ENCODE results near the gene TTC8.

Gene TTC8

DNA sequence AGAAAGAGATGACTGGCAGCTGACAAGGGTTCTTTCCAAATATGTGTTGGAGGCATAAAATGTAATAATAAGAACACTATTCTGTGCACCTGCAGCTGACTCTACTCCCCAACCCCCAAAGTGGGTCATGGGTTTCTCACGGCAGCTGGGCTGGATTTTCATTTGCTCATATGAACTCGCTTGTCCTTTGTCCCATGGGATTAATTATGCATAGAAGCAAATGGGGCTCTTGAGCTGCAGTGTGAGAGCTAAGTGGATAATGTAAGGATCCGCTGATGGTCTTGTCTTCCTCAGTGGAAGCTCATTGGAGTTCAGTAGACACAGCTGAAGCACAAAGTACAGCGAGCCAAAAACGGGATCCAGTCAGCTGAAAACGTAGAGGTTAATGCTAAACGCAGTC lies 46.3 kb downstream of the TTC8 start:
- DNase-seq = no peak

DNA sequence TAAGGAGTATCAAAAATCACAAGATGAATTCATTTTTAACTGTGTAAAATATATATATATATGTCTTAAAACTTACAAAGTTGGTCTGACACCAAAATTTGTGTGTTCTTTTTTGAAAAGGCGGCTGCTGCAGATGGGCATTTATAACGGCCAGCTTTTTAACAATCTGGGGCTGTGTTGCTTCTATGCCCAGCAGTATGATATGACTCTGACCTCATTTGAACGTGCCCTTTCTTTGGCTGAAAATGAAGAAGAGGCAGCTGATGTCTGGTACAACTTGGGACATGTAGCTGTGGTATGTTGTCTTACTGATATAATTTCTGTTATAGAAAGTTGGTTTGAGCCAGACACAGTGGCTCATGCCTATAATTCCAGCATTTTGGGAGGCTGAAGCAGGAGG lies 47.0 kb downstream of the TTC8 start:
- no peak for DNase-seq

DNA sequence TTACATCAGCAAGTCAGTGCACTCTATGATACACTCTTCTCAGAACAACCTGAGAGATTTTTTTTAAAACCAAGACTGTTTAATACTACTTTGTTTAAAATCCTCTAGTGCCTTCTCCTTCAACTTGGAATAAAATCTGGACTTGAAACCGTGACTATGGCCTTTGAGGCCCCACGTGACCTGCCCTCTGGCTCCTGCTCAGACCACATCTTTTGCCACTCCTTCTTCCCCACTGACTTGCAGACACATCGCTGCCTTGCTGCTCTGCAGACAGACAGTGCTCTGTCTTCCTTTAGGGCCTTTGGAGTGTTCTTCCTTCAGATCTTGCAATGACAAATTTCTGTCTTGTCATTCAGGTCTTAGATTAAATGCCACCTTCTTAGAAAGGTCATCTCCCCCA lies 48.5 kb downstream of the TTC8 start:
- no peak for DNase-seq

DNA sequence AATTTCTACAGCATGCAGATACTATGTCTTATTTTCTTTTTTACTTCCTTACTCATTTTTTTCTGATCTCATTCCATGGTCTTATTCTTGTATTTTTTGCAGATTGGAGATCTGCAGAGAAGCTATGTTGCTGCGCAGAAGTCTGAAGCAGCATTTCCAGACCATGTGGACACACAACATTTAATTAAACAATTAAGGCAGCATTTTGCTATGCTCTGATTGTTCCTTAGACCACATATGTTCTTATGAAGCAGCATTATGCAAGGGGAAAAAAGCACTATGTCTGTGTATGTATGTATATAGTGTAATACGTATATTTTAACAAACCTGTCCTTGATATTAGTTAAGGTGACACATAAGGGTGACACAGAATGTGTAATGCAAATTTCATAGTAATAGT lies 52.7 kb downstream of the TTC8 start:
- no peak for DNase-seq

DNA sequence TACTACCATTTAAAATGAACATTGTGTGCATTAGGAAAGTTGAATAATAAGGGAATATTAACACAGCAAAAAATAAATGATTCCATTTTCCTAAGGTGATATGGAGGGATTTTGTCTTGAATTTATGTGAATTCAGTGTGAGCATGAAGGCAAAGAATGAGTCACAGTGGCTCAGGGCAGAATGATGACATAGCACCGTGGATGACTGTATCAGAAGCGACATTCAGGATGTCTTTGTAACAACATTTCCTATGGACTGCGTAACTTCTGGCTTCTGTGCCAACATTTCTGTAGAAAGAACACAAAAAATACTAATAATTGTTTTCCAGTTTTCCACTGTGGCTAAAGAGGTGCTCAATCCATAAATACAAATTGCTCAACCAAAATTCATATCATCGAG lies 54.6 kb downstream of the TTC8 start:
- peak; percentile 76 for DNase-seq

DNA sequence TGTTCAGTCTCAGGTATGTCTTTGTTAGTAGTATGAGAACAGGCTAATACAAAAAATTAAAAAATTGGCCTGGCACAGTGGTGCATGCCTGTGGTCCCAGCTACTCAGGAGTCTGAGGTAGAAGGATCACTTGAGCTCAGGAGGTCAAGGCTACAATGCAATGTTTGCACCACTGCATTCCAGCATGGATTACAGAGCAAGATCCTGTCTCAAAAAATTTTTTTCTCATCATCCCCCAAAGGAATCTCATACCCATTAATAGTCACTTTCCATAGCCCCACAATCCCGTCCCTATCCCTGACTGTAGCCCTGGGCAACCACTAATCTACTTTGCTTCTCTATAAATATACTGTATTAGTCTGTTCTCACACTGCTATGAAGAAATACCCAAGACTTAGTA lies 57.8 kb downstream of the TTC8 start:
- no peak for DNase-seq

DNA sequence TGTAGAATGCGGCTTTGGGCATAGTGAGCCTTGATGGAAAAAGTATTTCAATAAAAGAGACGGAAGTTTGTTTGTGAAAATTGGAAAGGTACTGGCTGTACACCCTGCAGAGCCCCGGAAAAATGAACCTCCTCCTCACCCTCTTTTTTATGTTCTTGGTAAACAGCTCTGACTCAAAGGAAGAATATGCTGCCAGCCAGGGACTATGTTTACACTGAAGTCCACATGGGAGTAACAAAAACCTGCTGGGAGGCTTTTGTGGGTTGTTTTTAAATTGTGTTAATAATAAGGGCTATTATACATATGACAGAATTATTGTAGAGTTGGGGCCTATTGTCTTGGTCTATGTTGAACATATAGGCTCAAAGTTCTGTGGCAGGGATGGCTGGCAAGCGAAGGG lies 70.7 kb downstream of the TTC8 start:
- peak; percentile 12 for DNase-seq

DNA sequence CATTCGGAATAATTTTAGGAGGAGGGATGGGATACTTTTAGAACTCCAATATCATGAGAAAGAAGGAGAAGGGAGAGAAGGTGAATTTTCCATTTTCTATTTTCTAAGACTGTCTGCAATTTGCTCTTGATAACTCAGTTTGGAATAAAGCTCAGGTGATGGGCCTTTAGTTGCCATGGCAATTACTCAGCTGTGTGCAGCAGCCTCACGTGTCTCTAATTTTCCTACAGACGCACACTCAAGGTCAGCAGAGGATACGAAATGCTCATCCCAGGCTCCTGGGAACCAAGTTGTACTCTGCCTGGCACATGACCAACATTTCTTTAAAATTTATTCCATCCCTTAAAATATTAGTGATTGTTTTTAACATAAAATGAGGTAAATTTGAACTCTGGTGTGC lies 76.7 kb downstream of the TTC8 start:
- no peak for DNase-seq

DNA sequence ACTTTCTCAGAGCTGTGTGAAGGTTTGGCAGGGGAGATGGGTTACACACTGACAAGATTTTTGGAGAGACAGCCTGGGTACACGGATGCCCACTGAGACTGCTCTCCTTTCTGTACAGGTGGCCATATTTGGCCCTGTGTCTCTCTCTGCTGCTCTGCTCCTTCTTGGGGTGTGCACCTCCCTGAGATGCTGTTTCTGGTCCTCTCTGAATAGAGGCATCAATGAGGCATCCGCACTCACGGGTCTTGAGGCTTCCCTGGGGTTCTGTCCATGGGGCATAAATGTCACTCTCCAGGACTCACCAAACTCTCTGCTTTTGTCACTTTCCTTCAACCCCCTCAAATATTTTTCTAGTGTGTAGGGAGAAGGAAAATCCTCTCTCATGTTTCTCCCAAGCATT lies 77.5 kb downstream of the TTC8 start:
- no peak for DNase-seq

DNA sequence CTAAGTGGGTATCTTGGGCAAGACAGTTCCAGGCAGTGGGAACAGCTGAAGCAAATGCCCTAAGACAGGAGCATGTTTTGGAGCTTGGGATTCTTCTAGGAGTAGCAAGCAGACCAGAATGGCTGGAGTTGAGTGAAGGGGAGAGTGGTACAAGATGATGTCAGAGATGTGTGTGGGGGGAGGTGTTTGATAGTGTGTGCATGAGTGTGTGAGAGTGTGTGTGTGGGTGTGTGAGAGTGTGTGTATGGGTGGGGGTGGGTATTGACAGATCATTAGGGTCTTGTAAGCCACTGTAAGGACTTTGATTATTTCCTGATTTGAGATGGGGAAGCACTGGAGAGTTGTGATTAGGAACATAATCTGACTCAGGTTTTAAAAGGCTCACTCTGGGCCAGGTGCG lies 78.4 kb downstream of the TTC8 start:
- DNase-seq = no peak

DNA sequence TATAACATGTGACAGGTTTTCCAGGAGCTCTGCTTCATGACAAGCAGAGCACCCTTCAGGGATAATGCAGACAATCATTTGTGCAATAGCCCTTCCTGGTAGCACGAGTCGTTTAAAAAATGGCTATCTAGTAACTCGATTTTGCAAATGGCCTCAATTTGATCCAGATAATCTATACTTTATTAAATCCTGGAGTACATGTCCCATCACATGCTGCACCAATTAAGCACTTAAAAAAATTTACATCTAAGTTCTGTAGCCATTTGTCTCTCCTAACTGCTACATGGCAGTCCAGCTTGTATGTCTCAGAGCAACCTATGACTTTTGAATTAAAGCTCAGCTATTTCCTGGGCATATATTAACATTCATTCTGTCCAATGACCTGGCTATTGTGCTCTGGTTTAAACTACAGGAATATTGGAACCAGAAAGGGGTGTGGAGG lies 79.8 kb downstream of the TTC8 start:
- no peak for DNase-seq

DNA sequence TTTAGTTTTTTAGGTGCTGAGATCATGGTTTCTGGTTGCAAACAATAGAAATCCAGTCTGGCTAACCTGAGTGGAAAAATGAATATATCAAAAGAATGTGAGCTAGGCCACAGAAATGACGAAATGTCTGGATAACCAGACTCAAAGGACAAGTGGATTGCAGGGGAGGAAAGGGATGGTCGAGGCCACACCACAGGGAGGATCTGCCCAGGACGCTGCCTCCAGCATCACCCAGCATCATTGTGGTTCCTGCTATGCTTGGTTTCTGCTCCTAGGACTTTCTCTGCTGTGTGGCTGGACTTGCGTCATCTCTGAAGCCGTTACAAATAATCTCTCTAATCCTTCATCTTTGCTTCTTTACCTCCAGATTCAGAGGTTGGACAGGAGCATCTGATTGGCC lies 80.4 kb downstream of the TTC8 start:
- peak; percentile 18 for DNase-seq

DNA sequence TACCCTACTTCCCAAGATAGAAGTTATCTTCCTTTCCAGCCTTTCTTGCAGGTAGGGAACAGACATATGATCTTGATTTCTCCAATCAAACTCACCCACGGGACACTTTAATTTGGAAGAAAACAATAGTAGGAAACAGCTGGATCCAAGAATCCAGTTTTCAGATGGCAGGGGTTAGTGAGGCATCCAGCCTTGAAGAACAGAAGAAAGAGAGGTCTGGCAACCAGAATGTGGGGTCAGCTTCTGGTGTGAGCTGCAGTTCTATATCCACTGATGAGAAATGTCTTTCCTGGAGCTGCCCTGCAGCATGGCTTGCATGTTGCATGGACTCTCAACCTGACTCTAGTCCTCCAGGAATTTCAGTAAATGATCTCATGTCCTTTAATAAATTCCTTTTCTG lies 83.8 kb downstream of the TTC8 start:
- no peak for DNase-seq

DNA sequence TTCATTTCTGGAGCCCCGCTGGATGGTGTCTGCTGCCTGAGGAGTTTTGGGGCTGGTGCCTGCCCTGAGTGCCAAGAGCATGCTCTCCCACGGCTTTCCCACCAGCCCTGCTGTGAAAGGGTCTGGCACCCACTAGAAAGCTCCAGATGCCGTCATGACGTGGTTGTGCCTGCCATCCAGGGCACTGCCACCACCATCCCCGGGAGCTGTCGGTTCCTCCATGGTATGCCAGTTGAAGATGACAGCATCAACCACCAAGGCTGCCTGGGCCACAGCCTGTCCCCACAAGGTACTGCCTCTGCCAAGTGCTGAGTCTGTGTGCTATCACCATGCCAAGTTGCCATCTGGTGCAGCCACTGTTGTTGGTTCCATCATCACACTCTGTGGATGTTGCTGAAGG lies 85.9 kb downstream of the TTC8 start:
- no peak for DNase-seq

DNA sequence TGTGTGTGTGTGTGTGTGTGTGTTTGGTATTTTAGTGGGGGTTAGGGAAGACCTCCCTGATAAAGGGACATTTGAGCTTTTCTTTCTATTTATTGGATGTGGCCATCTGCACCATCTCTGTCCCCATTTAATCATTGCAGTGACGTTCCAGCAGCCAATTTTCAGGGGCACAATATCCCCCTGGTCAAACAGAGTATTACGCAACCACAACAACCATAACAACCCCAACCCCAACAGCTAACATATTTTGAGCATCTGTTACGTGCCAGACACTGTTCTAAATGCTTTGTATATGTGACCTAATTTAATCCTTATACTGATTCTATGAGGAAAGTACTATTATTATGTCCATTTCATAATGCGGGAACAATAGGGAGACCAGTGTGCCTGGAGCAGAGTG lies 87.4 kb downstream of the TTC8 start:
- DNase-seq = no peak

DNA sequence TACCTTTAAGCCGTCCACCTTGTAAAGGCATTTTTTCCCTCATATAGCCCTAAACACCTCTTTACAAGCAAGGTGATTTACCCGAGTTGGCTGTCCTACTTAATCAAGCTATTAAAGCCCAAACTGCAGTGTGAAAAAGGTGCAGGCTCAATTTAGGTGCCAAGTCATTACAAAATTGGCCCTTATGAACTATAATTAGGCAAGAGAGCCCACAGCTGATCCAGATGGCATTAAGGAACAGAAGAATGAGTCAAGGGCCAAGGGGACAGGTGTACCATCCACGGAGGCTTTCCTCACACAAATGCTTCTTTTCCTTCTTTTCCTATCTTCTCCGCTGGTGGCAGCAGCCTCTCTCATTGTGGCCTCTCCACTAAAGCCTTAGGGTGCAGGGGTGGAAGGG lies 90.5 kb downstream of the TTC8 start:
- DNase-seq = no peak

DNA sequence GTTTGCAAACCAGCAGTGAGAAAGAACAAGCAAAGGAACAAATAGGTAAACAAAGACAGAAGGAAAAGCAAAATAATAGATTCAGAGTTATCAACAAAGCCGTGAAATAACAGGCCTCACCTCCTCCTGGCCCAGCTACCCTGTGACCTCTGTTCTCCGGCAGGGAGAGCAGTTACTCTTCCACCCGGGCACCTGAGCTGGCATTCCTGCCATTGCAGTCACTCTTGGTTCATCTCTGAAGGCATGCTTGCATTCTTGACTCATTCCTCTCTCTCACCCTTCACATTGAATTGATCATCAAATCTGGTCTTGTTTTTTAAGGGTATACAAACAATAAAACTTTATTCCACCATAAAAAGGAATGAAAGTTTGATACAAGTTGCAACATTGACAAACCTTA lies 95.1 kb downstream of the TTC8 start:
- DNase-seq = no peak

Measured in fibroblast of skin of right quadriceps (primary cell).